Ascending aorta (tissue), 2 donors: ENCODE measurements around the gene IZUMO1. TPM values are rescaled to one million over a fixed set of nuclear protein-coding genes. Genes with fewer than 3 reads are reported as not detected.

Experiments
- DNase-seq, 2 donors: peaks; one replicate each; pipeline ENCODE4 v3.0.0-alpha.2; 2019; ENCODE audit warnings: low spot score in 2 of 2
- H3K27ac ChIP-seq, 2 donors: fragments of 200-600 bp; sonication (generic); one replicate each; pipeline ENCODE4 v1.5.1; 2016 to 2017; ENCODE audit warnings: mild to moderate bottlenecking in 1 of 2
- H3K27me3 ChIP-seq: fragments of 200-600 bp; sonication (generic); one replicate; pipeline ENCODE4 v1.5.1; 2017
- H3K36me3 ChIP-seq, 2 donors: fragments of 200-600 bp; sonication (generic); one replicate each; pipeline ENCODE4 v1.5.1; 2016
- H3K4me1 ChIP-seq, 2 donors: fragments of 200-600 bp; sonication (generic); one replicate each; pipeline ENCODE4 v1.5.1; 2016 to 2017; ENCODE audit warnings: mild to moderate bottlenecking in 1 of 2
- H3K4me3 ChIP-seq, 2 donors: fragments of 200-600 bp; sonication (generic); one replicate each; pipeline ENCODE4 v1.5.1; 2016 to 2017; ENCODE audit warnings: mild to moderate bottlenecking in 1 of 2
- H3K9me3 ChIP-seq, 2 donors: fragments of 200-600 bp; sonication (generic); one replicate each; pipeline ENCODE4 v1.5.1; 2016
- CTCF ChIP-seq, 3 experiments: fragments of 200-600 bp in 2 of 3; fragments of 450-650 bp in 1 of 3; sonication (generic) in 2 of 3; IDR thresholded peaks; one replicate each; pipeline ENCODE4 v1.5.1; 2016 to 2019; ENCODE audit warnings: antibody characterized with exemption in 3 of 3, mild to moderate bottlenecking in 1 of 3, moderate library complexity in 1 of 3
- intact Hi-C: fragments of 100-400 bp; cut with DNase I; formaldehyde crosslinking; loops from one replicate; pipeline ENCODE4 v1.15.1; 2023
- total RNA-seq: library from RNA; depleted of rRNA; stranded (reverse); fragments of >200 nt; gene quantifications from one replicate; pipeline ENCODE4 v1.1.0, GENCODE V29; 2016

IZUMO1 gene
- total RNA-seq, 1 donor from 2014 or later: not detected

GRCh38 chr19:48750351-48750750 is 3.6 kb upstream of the IZUMO1 start:
- no peaks in the 10 kb centered on the region for H3K27me3 ChIP-seq
- H3K4me1 ChIP-seq: peaks cover 3 to 12% of the 10 kb centered on the region in 2 donors
- H3K4me3 ChIP-seq: no peak overlapping the region
- no peak overlapping the region for H3K27ac ChIP-seq
- H3K9me3 ChIP-seq: no peaks in the 10 kb centered on the region
- intact Hi-C loops: no loop called here
- no peaks in the 10 kb centered on the region for H3K36me3 ChIP-seq
- TF ChIP-seq CTCF (IDR thresholded peaks at IDR 0.05): no peak
- DNase-seq: no peak

- no peak overlapping the region for H3K4me3 ChIP-seq
- no peak for TF ChIP-seq CTCF (IDR thresholded peaks at IDR 0.05)
- no peaks in the 10 kb centered on the region for H3K27me3 ChIP-seq
- no peaks in the 10 kb centered on the region for H3K9me3 ChIP-seq
- intact Hi-C loops: no loop called here
- H3K4me1 ChIP-seq: peaks cover 3 to 12% of the 10 kb centered on the region in 2 donors
- no peak overlapping the region for H3K27ac ChIP-seq
- no peak for DNase-seq
- no peaks in the 10 kb centered on the region for H3K36me3 ChIP-seq
Measured at GRCh38 chr19:48749571-48750198, 3.0 kb upstream of the IZUMO1 start.

GRCh38 chr19:48746110-48746509 is 599 bp downstream of the IZUMO1 start:
- Histone ChIP-seq H3K36me3 (no peaks in the 10 kb centered on the region), H3K4me3 (no peak overlapping the region), H3K4me1 (peaks cover 0 to 3% of the 10 kb centered on the region in 2 donors), H3K9me3 (no peaks in the 10 kb centered on the region), H3K27ac (no peak overlapping the region), H3K27me3 (no peaks in the 10 kb centered on the region)
- no peak for DNase-seq
- no peak for TF ChIP-seq CTCF (IDR thresholded peaks at IDR 0.05)
- intact Hi-C loops: no loop called here

- DNase-seq: peak in 1 of 2 donors; percentile 79
- Histone ChIP-seq H3K27me3 (no peaks in the 10 kb centered on the region), H3K27ac (no peak overlapping the region), H3K36me3 (no peaks in the 10 kb centered on the region), H3K4me1 (peaks cover 0 to 3% of the 10 kb centered on the region in 2 donors), H3K4me3 (no peak overlapping the region), H3K9me3 (no peaks in the 10 kb centered on the region)
- intact Hi-C loops: no loop called here
- no peak for TF ChIP-seq CTCF (IDR thresholded peaks at IDR 0.05)
Measured at GRCh38 chr19:48745208-48745995, 1.3 kb downstream of the IZUMO1 start.

GRCh38 chr19:48742096-48742495 is 4.6 kb downstream of the IZUMO1 start:
- H3K9me3 ChIP-seq: no peaks in the 10 kb centered on the region
- no peak overlapping the region for H3K4me3 ChIP-seq
- intact Hi-C loops: no loop called here
- no peak for DNase-seq
- no peak overlapping the region for H3K27ac ChIP-seq
- no peaks in the 10 kb centered on the region for H3K36me3 ChIP-seq
- TF ChIP-seq CTCF (IDR thresholded peaks at IDR 0.05): no peak
- no peaks in the 10 kb centered on the region for H3K27me3 ChIP-seq
- H3K4me1 ChIP-seq: peaks cover 5 to 9% of the 10 kb centered on the region in 2 donors
